Astrocyte (in vitro differentiated cells and primary cell): ENCODE results near the gene ANKRD24. TPM values are rescaled to one million over a fixed set of nuclear protein-coding genes. Genes with fewer than 3 reads are reported as not detected.
"Not testable (repeated sequence)": the region's sequence is repeated elsewhere in the genome, so short reads cannot be mapped to it uniquely, and the experiment has no call there.

Experiments
- DNase-seq: peaks from one replicate; pipeline ENCODE4 v3.0.0-alpha.2; 2010; ENCODE audit warnings: low read depth
- FAIRE-seq: peaks from 2 replicates; lab custom pipeline; 2011; peaks lifted over from hg19 to GRCh38; lab: Jason Lieb, UNC
- H2AFZ ChIP-seq: 2 replicates; pipeline ENCODE4 v1.6.0; 2012; ENCODE audit warnings: low read depth, low read length, inconsistent platforms
- H3K27ac ChIP-seq: 2 replicates; pipeline ENCODE4 v1.5.1; 2011; ENCODE audit warnings: low read depth, low read length, inconsistent platforms
- H3K27me3 ChIP-seq: 2 replicates; pipeline ENCODE4 v1.6.0; 2011; ENCODE audit warnings: low read length, inconsistent platforms; ENCODE audit not compliant: insufficient read depth
- H3K36me3 ChIP-seq: 2 replicates; pipeline ENCODE4 v1.5.1; 2011; ENCODE audit warnings: low read length, inconsistent platforms; ENCODE audit not compliant: insufficient read depth
- H3K4me1 ChIP-seq: 2 replicates; pipeline ENCODE4 v1.5.1; 2011; ENCODE audit warnings: low read length, inconsistent platforms; ENCODE audit not compliant: insufficient read depth
- H3K4me2 ChIP-seq: 2 replicates; pipeline ENCODE4 v1.6.0; 2012; ENCODE audit warnings: low read length, inconsistent platforms
- H3K4me3 ChIP-seq: 2 replicates; pipeline ENCODE4 v1.5.1; 2011; ENCODE audit warnings: low read depth, mild to moderate bottlenecking, low read length, inconsistent platforms; ENCODE audit not compliant: insufficient read depth
- H3K79me2 ChIP-seq: 2 replicates; pipeline ENCODE4 v1.6.0; 2012; ENCODE audit warnings: mild to moderate bottlenecking, low read length, inconsistent platforms; ENCODE audit not compliant: insufficient read depth
- H3K9ac ChIP-seq: 2 replicates; pipeline ENCODE4 v1.6.0; 2012; ENCODE audit warnings: mild to moderate bottlenecking, low read length, inconsistent platforms
- H3K9me3 ChIP-seq: 2 replicates; pipeline ENCODE4 v1.5.1; 2012; ENCODE audit warnings: low read depth, mild to moderate bottlenecking, low read length, inconsistent platforms; ENCODE audit not compliant: insufficient read depth
- H4K20me1 ChIP-seq: 2 replicates; pipeline ENCODE4 v1.6.0; 2012; ENCODE audit warnings: low read length, inconsistent platforms; ENCODE audit not compliant: insufficient read depth
- H3K27ac Mint-ChIP-seq: one replicate; pipeline ENCODE4 v1.8.0; 2021; ENCODE audit warnings: mild to moderate bottlenecking, mixed read lengths; ENCODE audit not compliant: unreplicated experiment
- H3K27me3 Mint-ChIP-seq: one replicate; pipeline ENCODE4 v1.8.0; 2021; ENCODE audit warnings: low read depth, mixed read lengths; ENCODE audit not compliant: unreplicated experiment
- H3K36me3 Mint-ChIP-seq: one replicate; pipeline ENCODE4 v1.8.0; 2021; ENCODE audit warnings: low read depth, mixed read lengths; ENCODE audit not compliant: unreplicated experiment
- H3K4me1 Mint-ChIP-seq: one replicate; pipeline ENCODE4 v1.8.0; 2021; ENCODE audit warnings: low read depth, mixed read lengths; ENCODE audit not compliant: unreplicated experiment
- H3K4me3 Mint-ChIP-seq: one replicate; pipeline ENCODE4 v1.8.0; 2021; ENCODE audit warnings: mild to moderate bottlenecking, moderate library complexity, mixed read lengths; ENCODE audit not compliant: unreplicated experiment
- H3K9me3 Mint-ChIP-seq: one replicate; pipeline ENCODE4 v1.8.0; 2021; ENCODE audit warnings: mild to moderate bottlenecking, mixed read lengths; ENCODE audit not compliant: unreplicated experiment
- CTCF ChIP-seq: IDR thresholded peaks from 2 replicates; pipeline ENCODE4 v1.5.1; 2011; ENCODE audit warnings: low read depth, mild to moderate bottlenecking, inconsistent platforms, low read length, moderate library complexity; ENCODE audit not compliant: insufficient read depth
- EZH2 ChIP-seq: IDR thresholded peaks from 2 replicates; pipeline ENCODE4 v1.6.1; 2012; ENCODE audit warnings: mild to moderate bottlenecking, low read length, inconsistent platforms; ENCODE audit not compliant: insufficient read depth
- total RNA-seq: library from RNA; stranded (reverse); gene quantifications from 2 replicates; pipeline ENCODE4 v1.2.1, GENCODE V29; 2021

The ANKRD24 gene
- total RNA-seq, 1 donor from 2014 or later, result 0.73 TPM

- TF ChIP-seq CTCF, result no peak
- Mint-ChIP-seq H3K9me3 (peaks cover 8% of the 10 kb centered on the region), H3K27ac (no peak overlapping the region), H3K36me3 (no peaks in the 10 kb centered on the region), H3K27me3 (peaks cover 7% of the 10 kb centered on the region), H3K4me1 (no peaks in the 10 kb centered on the region), H3K4me3 (no peak overlapping the region)
- no peak for DNase-seq
- Histone ChIP-seq H3K9ac (no peak overlapping the region), H3K9me3 (peaks cover 6% of the 10 kb centered on the region), H3K36me3 (no peaks in the 10 kb centered on the region), H3K4me1 (no peaks in the 10 kb centered on the region), H3K4me2 (no peak overlapping the region), H3K27me3 (peaks cover 3% of the 10 kb centered on the region), H3K4me3 (no peak overlapping the region), H3K79me2 (no peaks in the 10 kb centered on the region), H2AFZ (no peak overlapping the region), H4K20me1 (no peaks in the 10 kb centered on the region), H3K27ac (no peak overlapping the region)
- FAIRE-seq, result no peak
These were observed 56.3 kb downstream of the ANKRD24 start for GRCh38 chr19:4238831-4239230.

GRCh38 chr19:4241824-4242430, 59.4 kb downstream of the ANKRD24 start:
- H3K36me3 Mint-ChIP-seq, result no peaks in the 10 kb centered on the region
- H3K27ac ChIP-seq, result no peak overlapping the region
- peaks cover 3% of the 10 kb centered on the region for H3K4me1 ChIP-seq
- no peaks in the 10 kb centered on the region for H3K36me3 ChIP-seq
- DNase-seq (no peak), FAIRE-seq (no peak)
- H3K79me2 ChIP-seq, result no peaks in the 10 kb centered on the region
- peaks cover 6% of the 10 kb centered on the region for H3K9me3 ChIP-seq
- H3K4me3 Mint-ChIP-seq, result no peak overlapping the region
- no peak overlapping the region for H3K4me3 ChIP-seq
- H3K4me2 ChIP-seq, result no peak overlapping the region
- no peaks in the 10 kb centered on the region for H4K20me1 ChIP-seq
- no peak overlapping the region for H3K27ac Mint-ChIP-seq
- H3K27me3 Mint-ChIP-seq, result peaks cover 7% of the 10 kb centered on the region
- H3K27me3 ChIP-seq, result peaks cover 3% of the 10 kb centered on the region
- H3K4me1 Mint-ChIP-seq, result no peaks in the 10 kb centered on the region
- no peak overlapping the region for H3K9ac ChIP-seq
- TF ChIP-seq EZH2, result no peak
- TF ChIP-seq CTCF, result no peak
- peaks cover 6% of the 10 kb centered on the region for H3K9me3 Mint-ChIP-seq
- H2AFZ ChIP-seq, result no peak overlapping the region

GRCh38 chr19:4245938-4246337, 63.4 kb downstream of the ANKRD24 start:
- FAIRE-seq, H3K4me1 ChIP-seq, H3K27me3 Mint-ChIP-seq, H3K9me3 Mint-ChIP-seq, H3K4me2 ChIP-seq, H3K27ac ChIP-seq, H3K4me3 Mint-ChIP-seq, H3K27me3 ChIP-seq, H3K4me1 Mint-ChIP-seq, H3K27ac Mint-ChIP-seq, DNase-seq, H3K36me3 ChIP-seq, H3K79me2 ChIP-seq, H4K20me1 ChIP-seq, H3K9ac ChIP-seq, H3K4me3 ChIP-seq, H3K9me3 ChIP-seq: not testable (repeated sequence)
- peak overlapping the region; percentile 89 for H2AFZ ChIP-seq
- peaks cover 17% of the 10 kb centered on the region for H3K36me3 Mint-ChIP-seq
